Astrocyte of the spinal cord (primary cell): ENCODE results near the gene UNC45A.
"Not testable (repeated sequence)": the region's sequence is repeated elsewhere in the genome, so short reads cannot be mapped to it uniquely, and the experiment has no call there.

ENCODE experiments used
- DNase-seq: peaks from one replicate; pipeline ENCODE4 v3.0.0; 2011; ENCODE audit warnings: low read depth, low spot score
- H3K4me3 ChIP-seq: 2 replicates; pipeline ENCODE4 v1.5.1; 2011; ENCODE audit warnings: low read depth, mild to moderate bottlenecking, low read length, moderate library complexity
- in situ Hi-C: cut with HindIII; loops from 2 replicates; pipeline ENCODE4 v1.10.0; 2017; ENCODE audit warnings: low sequenced_read_pairs
- TF ChIP-seq, protein P1 (sequence below): IDR thresholded peaks from 2 replicates; pipeline ENCODE4 v1.5.1; 2012; ENCODE audit warnings: low read depth, mild to moderate bottlenecking, low read length, inconsistent platforms

The UNC45A gene

DNA sequence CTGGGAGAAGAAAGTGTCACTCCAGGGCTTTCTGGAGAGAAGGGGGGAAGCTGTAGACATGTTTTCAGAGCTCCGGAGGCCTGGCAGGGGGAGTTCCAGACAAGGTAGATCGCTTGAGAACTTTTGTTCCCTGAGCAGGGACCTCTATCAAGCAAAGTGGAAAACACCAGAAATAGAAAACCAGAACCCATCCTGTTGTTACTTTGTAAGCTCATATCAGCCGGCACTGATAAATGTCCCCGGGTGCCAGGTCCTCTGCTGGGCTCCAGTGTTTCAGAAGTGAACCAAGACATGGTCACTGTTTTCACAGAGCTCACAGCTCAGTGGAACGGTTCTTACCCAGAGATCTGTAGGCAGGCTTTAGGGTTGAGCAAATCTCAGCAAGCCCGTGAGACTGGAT is 16.2 kb upstream of the UNC45A start:
- in situ Hi-C loops = no loop called here
- TF ChIP-seq, protein P1, sequence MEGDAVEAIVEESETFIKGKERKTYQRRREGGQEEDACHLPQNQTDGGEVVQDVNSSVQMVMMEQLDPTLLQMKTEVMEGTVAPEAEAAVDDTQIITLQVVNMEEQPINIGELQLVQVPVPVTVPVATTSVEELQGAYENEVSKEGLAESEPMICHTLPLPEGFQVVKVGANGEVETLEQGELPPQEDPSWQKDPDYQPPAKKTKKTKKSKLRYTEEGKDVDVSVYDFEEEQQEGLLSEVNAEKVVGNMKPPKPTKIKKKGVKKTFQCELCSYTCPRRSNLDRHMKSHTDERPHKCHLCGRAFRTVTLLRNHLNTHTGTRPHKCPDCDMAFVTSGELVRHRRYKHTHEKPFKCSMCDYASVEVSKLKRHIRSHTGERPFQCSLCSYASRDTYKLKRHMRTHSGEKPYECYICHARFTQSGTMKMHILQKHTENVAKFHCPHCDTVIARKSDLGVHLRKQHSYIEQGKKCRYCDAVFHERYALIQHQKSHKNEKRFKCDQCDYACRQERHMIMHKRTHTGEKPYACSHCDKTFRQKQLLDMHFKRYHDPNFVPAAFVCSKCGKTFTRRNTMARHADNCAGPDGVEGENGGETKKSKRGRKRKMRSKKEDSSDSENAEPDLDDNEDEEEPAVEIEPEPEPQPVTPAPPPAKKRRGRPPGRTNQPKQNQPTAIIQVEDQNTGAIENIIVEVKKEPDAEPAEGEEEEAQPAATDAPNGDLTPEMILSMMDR = no peak
- no peak for DNase-seq

DNA sequence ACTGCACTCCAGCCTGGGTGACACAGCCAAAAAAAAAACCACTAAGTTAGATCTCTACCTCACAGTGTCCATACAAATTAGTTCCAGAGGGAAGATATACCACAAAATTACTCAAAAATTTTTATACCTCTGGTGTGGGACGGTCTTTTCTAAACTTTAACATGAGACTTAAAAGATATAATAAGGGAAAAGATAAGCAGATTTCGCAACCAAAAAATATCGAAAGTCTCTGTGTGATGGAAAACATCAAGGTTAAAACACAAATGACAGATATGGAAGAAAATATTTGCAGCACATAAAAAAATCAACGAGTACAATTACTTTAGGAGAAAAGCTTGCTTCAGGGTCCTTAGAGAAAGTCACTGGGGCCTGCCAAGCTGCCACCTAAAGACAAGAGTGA is 13.2 kb upstream of the UNC45A start:
- no peak for DNase-seq
- in situ Hi-C loops = no loop called here
- no peak overlapping the region for H3K4me3 ChIP-seq
- TF ChIP-seq, protein P1 = no peak

More for the DNA sequence above, 16.2 kb upstream of the UNC45A start:
- H3K4me3 ChIP-seq = no peak overlapping the region

- H3K4me3 ChIP-seq, in situ Hi-C loops, DNase-seq: not testable (repeated sequence)
These were observed 12.3 kb upstream of the UNC45A start for GRCh38 chr15:90922712-90923322.

- no peak for DNase-seq
- in situ Hi-C loops = no loop called here
- H3K4me3 ChIP-seq = no peak overlapping the region
- TF ChIP-seq, protein P1 = no peak
These were observed 10.7 kb upstream of the UNC45A start for GRCh38 chr15:90924375-90924774.

DNA sequence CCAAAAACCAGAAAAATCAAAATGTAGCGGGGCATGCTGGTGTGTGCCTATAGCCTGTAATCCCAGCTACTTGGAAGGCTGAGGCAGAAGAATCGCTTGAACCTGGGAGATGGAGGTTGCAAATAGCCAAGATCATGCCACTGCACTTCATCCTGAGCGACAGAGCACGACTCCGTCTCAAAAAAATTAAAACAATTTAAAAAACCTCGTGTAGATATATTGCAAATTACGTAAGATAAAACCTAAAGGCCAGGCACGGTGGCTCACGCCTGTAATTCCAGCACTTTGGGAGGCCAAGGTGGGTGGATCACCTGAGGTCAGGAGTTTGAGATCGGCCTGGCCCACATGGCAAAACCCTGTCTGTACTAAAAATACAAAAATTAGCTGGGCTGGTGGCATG is 8.3 kb upstream of the UNC45A start:
- DNase-seq, H3K4me3 ChIP-seq, in situ Hi-C loops: not testable (repeated sequence)

DNA sequence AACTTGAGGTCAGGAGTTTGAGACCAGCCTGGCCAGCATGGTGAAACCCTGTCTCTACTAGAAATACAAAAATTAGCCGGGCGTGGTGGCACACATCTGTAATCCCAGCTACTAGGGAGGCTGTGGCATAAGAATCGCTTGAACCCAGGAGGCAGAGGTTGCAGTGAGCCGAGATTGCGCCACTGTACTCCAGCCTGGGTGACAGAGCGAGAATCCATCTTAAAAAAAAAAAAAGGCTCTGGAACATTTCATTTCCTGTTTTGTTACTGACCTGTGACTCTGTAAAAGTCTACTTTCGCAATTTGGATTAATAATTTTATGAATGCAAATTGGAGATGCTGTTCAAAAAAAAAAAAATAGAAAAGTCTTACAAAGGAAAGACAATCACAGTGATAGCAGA is 7.0 kb upstream of the UNC45A start:
- DNase-seq, H3K4me3 ChIP-seq, in situ Hi-C loops: not testable (repeated sequence)

DNA sequence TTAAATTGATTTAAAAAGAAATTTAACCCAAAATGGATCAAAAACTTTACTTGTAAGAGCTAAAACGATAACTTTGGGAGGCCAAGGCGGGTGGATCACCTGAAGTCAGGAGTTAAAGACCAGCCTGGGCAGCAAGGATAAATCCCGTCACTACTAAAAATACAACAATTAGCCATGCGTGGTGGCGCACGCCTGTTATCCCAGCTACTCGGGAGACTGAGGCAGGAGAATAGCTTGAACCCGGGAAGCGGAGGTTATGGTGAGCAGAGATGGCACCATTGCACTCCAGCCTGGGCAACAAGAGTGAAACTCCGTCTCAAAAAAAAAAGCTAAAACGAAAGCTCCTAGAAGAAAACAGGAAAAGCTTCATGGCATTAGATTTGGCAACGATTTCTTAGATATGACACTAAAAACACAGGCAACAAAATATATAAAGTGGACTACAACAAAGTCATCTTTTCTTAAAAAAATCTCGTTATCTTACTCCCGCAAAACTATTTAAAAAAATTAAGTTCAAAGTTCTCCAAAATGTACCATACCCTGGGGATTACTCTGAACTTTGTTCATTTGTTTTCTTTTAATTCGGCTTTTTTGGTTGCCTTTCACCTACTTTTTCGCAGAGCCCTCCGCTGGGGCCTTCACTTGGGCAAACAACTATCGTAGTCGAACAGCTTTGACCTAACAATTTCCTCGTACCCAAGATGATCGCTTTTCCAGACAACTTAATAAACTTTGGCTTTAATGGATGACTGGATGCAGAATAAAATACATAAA is 5.7 kb upstream of the UNC45A start:
- H3K4me3 ChIP-seq = peak overlapping the region; percentile 56
- TF ChIP-seq, protein P1 = no peak
- DNase-seq = no peak
- in situ Hi-C loops = no loop called here

DNA sequence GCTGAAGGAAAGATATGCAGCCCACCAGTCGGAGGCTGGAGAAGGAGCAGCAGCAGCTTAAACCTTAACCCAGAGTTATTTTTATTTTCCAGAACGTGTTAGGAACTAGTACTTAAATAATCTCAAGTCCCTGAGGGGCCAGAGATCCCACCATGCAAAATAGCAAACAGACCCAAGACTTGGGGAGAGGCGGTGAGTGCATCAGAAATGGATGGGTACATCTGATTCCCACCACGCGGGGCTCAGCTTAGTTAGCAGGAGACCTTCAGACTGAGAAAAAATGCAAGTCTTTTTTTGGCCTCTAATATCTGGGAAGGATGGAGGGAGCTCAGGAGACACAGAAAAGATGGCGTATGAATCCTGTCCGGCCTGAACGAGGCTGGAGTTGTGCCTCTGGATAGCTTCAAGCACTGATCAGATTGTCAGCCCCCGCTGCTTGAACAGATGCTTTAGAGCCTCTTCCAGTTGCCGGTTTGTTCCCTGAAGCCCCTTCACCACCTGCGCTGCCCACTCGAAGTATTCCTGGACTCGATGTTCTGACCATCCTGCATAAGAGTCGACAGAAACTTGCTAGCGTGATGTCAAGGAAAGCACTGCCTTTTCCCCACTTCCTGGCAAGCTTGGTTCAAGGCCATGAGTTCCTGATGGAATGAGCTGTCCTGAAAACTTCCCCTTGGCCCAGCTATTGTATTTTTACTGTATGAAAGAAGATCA is 4.1 kb upstream of the UNC45A start:
- in situ Hi-C loops = no loop called here
- TF ChIP-seq, protein P1 = no peak
- no peak overlapping the region for H3K4me3 ChIP-seq
- DNase-seq = no peak
